ENCODE results near the gene ARHGAP33. TPM values are rescaled to one million over a fixed set of nuclear protein-coding genes. Genes with fewer than 3 reads are reported as not detected.

ARHGAP33 gene
- total and polyA plus RNA-seq, 2 experiments from 2014 or later = 11.6 to 22.1 TPM

DNA sequence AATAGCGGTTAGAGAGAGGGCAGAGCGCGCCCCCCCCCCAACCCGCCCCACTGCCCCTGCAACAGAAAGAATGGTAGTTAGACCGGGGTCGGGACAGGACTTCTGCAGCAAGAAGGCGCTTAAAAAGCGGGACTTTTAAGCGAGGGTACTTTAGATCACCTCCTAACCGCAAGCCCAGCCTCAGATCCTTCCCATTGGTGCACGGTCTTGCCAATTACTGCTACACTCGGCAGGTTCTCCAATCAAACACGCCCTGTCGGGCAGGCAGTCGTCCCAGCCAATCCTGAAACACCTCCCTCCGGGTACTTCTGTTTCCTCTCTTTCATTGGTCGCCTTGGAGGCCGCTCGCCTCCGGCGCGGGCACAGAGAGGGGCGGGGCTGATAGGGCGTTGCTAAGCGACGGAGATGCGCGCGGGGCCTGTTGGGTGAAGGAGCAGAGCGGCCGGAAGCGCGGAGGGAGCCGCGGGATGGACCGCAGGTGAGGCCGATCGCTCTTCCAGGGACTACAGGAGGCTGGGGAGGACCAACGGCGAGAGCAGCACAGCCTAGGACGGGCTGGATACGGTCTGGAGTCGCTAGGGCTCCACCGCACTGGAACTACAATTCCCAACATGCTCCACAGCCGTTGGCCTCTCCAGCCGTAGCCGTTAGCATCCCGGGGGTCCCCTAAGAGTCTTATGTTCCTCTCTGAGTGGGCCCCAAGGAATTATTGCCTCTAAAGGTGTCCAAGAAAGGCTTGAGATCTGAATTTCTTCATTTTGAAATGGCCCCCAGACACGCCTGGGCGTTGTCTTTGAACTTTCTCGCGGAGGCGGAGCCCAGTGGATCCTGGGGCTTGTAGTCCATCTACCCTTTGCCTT, 17.4 kb upstream of the ARHGAP33 start, which contains the start of gene PROSER3:
TSS of gene PROSER3 (plus strand) at position 428 of the 860 bp plus-strand sequence. CDS start at position 468, 40 bp downstream.
- H2AFZ ChIP-seq = peak within 1 kb of the TSS; percentile 92

More for the DNA sequence above, 17.4 kb upstream of the ARHGAP33 start, which contains the start of gene PROSER3:
- H3K27ac Mint-ChIP-seq = peak within 1 kb of the TSS; percentile 93
- Histone ChIP-seq H3K79me2 (replicated peaks; ENCODE audit: insufficient read depth) (peaks cover 13% of the 10 kb centered on the region), H3K4me3 (peak within 1 kb of the TSS; percentile 94), H3F3A (replicated peaks; ENCODE audit: low read depth) (peaks cover 9% of the 10 kb centered on the region; the same call in 1 of the 2 replicates), H3K9me2 (ENCODE audit: insufficient read depth) (no peaks in the 10 kb centered on the region), H3K4me2 (peak within 1 kb of the TSS; percentile 93), H3K27me3 (ENCODE audit: insufficient read depth) (peaks cover 28% of the 10 kb centered on the region), H4K20me1 (replicated peaks; ENCODE audit: insufficient read depth) (peaks cover 3% of the 10 kb centered on the region), H3K36me3 (ENCODE audit: insufficient read depth) (peaks cover 6% of the 10 kb centered on the region; the same call in 1 of the 2 replicates), H3K4me1 (ENCODE audit: insufficient read depth) (peaks cover 4% of the 10 kb centered on the region), H3K27ac (ENCODE audit: low read depth) (peak within 1 kb of the TSS; percentile 59)
- H3K27me3 Mint-ChIP-seq (ENCODE audit: insufficient read depth, low read depth, poor library complexity) = peaks cover 37% of the 10 kb centered on the region
- peaks cover 15% of the 10 kb centered on the region for H3K4me1 Mint-ChIP-seq
- peak; percentile 89 for ATAC-seq
- peak; percentile 99 for DNase-seq (ENCODE audit: low spot score)
- no peaks in the 10 kb centered on the region; the same call in 2 of the 3 replicates for H3K9me3 Mint-ChIP-seq
- peaks cover 27% of the 10 kb centered on the region for H3K36me3 Mint-ChIP-seq (ENCODE audit: low read depth)
- peak within 1 kb of the TSS; percentile 83 for H3K4me3 Mint-ChIP-seq
- TF ChIP-seq ETS1 (IDR thresholded peaks at IDR 0.05) (peak; percentile 73), STAT1 (IDR thresholded peaks at IDR 0.05; ENCODE audit: unreplicated experiment) (no peak), NANOG (IDR thresholded peaks at IDR 0.05; ENCODE audit: borderline replicate concordance) (no peak), ZNF114 (CRISPR knock-in tag; IDR thresholded peaks at IDR 0.05) (no peak), POLR2AphosphoS5 (IDR thresholded peaks at IDR 0.05; ENCODE audit: low read depth) (peak; percentile 82), JUNB (IDR thresholded peaks at IDR 0.05; ENCODE audit: unreplicated experiment) (no peak), ZNF331 (CRISPR knock-in tag; IDR thresholded peaks at IDR 0.05; ENCODE audit: low read depth) (no peak), CREB1 (CRISPR knock-in tag; IDR thresholded peaks at IDR 0.05; ENCODE audit: low read depth) (peak; percentile 71)
- TF ChIP-seq, protein P1, sequence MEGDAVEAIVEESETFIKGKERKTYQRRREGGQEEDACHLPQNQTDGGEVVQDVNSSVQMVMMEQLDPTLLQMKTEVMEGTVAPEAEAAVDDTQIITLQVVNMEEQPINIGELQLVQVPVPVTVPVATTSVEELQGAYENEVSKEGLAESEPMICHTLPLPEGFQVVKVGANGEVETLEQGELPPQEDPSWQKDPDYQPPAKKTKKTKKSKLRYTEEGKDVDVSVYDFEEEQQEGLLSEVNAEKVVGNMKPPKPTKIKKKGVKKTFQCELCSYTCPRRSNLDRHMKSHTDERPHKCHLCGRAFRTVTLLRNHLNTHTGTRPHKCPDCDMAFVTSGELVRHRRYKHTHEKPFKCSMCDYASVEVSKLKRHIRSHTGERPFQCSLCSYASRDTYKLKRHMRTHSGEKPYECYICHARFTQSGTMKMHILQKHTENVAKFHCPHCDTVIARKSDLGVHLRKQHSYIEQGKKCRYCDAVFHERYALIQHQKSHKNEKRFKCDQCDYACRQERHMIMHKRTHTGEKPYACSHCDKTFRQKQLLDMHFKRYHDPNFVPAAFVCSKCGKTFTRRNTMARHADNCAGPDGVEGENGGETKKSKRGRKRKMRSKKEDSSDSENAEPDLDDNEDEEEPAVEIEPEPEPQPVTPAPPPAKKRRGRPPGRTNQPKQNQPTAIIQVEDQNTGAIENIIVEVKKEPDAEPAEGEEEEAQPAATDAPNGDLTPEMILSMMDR (conservative IDR thresholded peaks at IDR 0.05; ENCODE audit: low read depth in 2 of 2) = no peak
- TF ChIP-seq, protein P2, sequence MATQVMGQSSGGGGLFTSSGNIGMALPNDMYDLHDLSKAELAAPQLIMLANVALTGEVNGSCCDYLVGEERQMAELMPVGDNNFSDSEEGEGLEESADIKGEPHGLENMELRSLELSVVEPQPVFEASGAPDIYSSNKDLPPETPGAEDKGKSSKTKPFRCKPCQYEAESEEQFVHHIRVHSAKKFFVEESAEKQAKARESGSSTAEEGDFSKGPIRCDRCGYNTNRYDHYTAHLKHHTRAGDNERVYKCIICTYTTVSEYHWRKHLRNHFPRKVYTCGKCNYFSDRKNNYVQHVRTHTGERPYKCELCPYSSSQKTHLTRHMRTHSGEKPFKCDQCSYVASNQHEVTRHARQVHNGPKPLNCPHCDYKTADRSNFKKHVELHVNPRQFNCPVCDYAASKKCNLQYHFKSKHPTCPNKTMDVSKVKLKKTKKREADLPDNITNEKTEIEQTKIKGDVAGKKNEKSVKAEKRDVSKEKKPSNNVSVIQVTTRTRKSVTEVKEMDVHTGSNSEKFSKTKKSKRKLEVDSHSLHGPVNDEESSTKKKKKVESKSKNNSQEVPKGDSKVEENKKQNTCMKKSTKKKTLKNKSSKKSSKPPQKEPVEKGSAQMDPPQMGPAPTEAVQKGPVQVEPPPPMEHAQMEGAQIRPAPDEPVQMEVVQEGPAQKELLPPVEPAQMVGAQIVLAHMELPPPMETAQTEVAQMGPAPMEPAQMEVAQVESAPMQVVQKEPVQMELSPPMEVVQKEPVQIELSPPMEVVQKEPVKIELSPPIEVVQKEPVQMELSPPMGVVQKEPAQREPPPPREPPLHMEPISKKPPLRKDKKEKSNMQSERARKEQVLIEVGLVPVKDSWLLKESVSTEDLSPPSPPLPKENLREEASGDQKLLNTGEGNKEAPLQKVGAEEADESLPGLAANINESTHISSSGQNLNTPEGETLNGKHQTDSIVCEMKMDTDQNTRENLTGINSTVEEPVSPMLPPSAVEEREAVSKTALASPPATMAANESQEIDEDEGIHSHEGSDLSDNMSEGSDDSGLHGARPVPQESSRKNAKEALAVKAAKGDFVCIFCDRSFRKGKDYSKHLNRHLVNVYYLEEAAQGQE (IDR thresholded peaks at IDR 0.05; ENCODE audit: unreplicated experiment) = no peak
- TF ChIP-seq, protein P3, sequence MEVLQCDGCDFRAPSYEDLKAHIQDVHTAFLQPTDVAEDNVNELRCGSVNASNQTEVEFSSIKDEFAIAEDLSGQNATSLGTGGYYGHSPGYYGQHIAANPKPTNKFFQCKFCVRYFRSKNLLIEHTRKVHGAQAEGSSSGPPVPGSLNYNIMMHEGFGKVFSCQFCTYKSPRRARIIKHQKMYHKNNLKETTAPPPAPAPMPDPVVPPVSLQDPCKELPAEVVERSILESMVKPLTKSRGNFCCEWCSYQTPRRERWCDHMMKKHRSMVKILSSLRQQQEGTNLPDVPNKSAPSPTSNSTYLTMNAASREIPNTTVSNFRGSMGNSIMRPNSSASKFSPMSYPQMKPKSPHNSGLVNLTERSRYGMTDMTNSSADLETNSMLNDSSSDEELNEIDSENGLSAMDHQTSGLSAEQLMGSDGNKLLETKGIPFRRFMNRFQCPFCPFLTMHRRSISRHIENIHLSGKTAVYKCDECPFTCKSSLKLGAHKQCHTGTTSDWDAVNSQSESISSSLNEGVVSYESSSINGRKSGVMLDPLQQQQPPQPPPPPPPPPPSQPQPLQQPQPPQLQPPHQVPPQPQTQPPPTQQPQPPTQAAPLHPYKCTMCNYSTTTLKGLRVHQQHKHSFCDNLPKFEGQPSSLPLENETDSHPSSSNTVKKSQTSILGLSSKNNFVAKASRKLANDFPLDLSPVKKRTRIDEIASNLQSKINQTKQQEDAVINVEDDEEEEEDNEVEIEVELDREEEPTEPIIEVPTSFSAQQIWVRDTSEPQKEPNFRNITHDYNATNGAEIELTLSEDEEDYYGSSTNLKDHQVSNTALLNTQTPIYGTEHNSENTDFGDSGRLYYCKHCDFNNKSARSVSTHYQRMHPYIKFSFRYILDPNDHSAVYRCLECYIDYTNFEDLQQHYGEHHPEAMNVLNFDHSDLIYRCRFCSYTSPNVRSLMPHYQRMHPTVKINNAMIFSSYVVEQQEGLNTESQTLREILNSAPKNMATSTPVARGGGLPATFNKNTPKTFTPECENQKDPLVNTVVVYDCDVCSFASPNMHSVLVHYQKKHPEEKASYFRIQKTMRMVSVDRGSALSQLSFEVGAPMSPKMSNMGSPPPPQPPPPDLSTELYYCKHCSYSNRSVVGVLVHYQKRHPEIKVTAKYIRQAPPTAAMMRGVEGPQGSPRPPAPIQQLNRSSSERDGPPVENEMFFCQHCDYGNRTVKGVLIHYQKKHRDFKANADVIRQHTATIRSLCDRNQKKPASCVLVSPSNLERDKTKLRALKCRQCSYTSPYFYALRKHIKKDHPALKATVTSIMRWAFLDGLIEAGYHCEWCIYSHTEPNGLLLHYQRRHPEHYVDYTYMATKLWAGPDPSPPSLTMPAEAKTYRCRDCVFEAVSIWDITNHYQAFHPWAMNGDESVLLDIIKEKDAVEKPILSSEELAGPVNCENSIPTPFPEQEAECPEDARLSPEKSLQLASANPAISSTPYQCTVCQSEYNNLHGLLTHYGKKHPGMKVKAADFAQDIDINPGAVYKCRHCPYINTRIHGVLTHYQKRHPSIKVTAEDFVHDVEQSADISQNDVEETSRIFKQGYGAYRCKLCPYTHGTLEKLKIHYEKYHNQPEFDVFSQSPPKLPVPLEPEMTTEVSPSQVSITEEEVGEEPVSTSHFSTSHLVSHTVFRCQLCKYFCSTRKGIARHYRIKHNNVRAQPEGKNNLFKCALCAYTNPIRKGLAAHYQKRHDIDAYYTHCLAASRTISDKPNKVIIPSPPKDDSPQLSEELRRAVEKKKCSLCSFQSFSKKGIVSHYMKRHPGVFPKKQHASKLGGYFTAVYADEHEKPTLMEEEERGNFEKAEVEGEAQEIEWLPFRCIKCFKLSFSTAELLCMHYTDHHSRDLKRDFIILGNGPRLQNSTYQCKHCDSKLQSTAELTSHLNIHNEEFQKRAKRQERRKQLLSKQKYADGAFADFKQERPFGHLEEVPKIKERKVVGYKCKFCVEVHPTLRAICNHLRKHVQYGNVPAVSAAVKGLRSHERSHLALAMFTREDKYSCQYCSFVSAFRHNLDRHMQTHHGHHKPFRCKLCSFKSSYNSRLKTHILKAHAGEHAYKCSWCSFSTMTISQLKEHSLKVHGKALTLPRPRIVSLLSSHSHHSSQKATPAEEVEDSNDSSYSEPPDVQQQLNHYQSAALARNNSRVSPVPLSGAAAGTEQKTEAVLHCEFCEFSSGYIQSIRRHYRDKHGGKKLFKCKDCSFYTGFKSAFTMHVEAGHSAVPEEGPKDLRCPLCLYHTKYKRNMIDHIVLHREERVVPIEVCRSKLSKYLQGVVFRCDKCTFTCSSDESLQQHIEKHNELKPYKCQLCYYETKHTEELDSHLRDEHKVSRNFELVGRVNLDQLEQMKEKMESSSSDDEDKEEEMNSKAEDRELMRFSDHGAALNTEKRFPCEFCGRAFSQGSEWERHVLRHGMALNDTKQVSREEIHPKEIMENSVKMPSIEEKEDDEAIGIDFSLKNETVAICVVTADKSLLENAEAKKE (CRISPR knock-in tag; IDR thresholded peaks at IDR 0.05) = no peak

Measured in GM23338 (cell line).